Activated CD4-positive, alpha-beta T cell treated with anti-CD3 and anti-CD28 coated beads for 48 hours (primary cell): ENCODE data around the gene CYP26C1.

Source experiments
- DNase-seq: peaks from one replicate; pipeline ENCODE4 v3.0.0-alpha.2; 2020

The CYP26C1 gene

DNA sequence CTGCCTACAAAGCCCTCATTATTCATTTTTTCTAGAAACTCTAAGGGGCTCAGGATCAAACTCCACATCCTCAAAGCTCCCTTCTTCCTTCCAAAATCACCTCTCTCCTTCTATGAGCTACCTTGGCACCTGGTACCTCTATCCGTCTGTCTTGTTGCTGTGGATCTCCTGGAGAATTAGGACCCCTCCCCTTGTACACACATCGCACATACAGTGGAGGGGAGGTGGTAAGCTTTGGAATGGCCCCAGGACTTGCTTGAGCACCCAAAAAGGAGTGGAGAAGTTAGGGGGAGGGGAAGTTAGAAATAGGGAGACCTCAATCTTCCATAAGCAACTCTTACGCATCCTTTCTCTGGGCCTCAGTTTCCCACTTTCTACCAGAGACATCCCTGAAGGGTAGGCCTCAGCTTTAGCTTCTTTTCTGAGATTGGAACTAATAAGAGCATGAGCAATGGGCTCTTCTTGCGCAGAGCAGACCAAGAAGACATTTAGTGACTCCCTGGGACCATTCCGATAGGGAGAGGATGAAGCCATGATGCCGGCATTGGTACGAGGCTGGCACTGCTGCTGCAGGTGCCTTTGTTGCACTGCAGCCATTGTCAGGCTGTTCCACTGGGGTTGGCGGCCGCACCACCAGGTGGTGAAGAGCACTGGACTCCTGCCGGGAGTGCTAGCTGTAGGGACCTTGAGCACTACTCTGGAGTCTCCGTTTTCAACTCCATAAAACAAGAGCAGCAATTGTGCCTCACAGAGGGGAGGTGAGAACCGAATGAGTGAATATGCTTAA, 4.5 kb downstream of the CYP26C1 start:
- no peak for DNase-seq

DNA sequence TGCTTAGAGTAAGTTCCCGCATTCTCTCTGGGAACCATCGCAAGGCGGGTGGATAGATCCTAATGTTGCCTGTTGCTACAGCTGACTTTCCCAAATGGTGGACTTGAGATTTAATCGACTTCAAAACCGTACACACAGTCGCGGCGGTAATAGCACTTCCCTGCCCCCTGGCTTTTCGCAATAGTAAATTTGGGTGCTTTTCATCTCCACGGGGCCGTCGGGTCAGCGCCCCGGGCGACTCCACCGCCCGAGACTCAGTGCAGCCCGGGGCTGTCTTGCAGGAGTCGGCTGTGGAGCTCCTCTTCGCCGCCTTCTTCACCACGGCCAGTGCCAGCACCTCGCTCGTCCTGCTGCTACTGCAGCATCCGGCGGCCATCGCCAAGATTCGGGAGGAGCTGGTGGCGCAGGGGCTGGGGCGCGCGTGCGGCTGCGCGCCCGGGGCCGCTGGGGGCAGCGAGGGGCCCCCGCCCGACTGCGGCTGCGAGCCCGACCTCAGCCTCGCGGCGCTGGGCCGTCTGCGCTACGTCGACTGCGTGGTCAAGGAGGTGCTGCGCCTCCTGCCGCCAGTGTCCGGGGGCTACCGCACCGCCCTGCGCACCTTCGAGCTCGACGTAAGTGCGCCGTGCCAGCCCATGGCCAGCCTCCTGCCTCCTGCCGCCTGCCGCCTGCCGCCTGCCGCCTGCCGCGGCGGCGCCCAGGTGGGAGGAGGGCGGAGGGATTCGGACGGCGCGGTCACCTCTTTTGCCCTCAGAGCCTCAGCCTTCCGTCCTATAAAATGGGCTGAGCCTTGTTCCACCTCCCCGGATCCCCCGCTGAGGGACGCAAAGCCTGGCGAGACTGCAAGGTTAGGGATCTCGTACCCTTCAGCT, 5.3 kb downstream of the CYP26C1 start:
- DNase-seq, result no peak

DNA sequence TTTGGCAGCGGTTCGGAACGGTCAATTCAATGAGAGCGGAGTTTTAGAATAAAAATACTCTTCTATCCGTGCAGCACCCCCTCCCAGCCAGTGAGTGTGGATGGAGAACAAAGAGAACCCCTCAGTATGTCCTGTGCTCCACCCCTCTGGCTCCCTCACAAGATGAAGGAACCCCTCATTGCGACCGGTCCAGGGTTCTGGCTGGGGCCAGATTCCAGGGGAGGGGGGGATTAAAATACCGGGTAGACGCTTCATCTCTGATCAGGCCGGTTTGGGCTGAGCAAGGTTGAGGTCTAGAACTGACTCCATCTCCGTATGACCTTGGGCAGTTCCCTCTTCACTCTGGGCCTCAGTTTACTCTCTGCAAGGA, 5.9 kb downstream of the CYP26C1 start:
- no peak for DNase-seq

DNA sequence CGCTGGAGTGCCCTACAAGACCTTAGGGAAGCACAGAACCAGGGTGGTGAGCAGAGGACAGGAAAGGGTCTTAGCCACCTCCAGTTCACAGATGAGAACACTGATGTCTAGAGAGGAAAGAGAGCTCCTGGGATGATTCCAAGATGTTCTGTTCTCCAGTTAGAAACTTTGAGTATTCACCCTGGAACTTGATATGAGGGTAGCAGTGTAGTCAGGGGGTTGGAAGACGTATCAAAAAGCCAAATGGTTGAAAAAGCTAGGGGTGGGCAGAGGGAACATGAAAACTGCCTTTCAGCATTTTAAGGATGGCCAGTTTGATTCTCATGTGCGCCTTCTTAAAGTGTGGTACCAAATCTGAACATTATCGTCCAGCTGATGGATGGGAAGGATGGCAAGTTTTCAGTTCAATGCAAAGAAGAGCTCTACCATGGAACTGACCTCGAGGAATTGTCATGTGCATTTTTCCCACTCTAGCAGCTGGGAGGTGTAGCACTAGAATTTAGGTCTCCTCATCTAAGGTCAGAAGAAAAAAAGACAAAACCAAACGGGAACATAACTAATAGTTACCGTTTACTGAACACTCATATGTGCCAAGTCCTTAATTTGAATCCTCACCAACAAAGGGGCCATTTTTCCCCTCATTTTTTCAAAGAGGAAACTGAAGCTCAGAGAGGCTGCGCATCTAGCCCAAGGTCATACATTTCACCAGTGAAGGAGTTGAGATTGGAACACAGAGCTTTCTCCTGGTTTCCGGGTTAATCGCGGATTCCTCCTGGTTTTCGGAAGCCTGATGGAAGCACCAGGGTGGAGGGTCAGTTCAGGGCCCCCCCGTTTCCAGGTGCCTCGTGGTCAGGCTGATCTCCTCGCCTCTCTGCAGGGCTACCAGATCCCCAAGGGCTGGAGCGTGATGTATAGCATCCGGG, 7.1 kb downstream of the CYP26C1 start:
- no peak for DNase-seq

DNA sequence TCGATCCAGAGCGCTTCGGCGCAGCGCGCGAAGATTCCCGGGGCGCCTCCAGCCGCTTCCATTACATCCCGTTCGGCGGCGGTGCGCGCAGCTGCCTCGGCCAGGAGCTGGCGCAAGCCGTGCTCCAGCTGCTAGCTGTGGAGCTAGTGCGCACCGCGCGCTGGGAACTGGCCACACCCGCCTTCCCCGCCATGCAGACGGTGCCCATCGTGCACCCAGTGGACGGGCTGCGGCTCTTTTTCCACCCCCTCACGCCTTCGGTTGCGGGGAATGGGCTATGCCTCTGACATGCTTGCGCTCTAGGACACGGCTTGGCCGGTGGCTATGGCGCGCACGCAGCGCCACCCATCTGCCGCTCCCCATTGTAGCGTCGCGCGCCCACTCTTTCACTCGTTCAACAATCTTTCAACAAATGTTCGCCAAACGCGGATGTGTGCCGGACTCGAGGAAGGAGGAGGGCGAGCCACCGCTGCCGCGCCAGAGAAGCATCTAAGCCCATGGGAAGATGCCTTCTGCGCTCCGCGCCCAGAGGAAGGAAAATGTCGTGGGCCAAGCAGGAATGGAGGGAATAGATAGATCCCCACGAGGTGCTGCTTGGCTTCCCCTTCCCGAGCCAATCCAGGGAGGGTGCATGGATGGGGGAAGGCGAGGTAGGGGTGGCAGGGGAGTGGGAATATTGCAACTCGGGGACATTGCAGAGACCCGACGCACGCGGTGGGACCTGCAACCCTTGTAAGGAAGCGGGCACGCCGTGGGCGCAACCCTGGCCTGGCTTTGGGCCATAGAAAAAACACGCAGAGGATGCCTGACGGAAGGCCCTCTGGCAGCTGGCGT, 8.0 kb downstream of the CYP26C1 start:
- no peak for DNase-seq

DNA sequence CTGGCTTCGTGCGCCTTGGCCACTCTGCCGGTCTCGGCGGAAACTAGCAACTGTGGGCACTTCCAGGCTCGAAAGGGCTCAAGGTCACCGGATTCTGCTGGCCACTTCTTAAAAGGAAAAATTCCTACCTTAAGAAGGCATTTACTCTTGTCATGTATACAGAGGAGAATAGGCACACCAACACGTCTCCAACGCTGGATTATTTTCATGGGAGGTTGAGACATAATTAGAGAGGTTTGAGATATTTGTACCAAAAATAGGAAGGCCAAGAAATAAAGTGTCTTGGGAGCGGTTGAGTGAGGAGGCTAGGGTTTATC, 8.6 kb downstream of the CYP26C1 start:
- DNase-seq, result no peak

DNA sequence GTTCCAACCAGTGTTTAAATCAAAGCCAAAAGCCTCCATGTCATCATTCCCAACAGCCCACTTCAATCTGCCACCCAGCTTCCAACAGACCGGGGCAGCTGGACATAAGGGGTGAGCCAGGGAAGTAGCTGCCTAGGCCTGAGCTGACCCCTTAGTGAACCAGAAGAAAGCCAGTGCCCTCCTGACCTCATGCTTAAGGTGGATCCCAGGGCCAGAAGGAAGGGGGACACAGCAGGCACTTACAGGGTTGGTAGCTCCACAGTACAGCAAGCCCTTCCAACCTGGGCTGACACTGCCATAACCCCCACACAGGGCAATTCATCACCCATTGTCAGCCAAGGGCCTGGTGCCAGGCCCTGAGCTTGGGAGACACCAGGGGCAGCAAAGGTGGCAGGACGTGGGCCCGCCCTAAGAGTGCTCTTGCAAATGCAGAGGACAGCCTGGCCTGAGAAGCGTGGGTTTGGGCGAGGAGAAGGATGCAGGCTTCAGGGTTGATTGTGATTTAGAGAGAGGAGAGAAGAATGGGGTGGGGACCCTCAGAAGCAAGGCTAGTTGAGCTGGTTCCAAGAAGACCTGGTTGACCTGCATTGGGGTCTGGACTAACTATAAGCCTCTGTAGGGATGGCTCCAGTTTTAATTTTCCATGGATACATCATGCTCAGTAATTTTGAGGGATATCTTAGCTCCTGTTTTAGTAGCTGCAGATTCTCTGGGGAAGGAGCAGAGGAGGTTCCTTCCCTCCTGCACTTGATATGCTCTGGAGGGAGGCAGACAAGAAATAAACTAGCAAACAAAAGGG, 10.0 kb downstream of the CYP26C1 start:
- DNase-seq, result no peak

DNA sequence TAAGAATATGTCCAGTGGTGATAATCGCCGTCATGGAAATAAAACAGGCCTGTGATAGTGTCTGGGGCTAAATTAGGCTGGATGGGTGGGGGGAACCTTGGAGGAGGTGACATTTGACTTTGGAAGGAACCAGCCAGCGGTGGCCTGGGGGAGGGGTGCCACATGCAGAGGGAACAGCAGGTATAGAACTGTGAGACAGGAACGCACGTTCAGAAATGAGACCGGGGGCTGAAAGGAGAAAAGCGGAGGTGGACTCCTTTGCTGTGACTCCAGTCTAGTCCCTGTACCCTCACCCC, 10.5 kb downstream of the CYP26C1 start:
- DNase-seq, result no peak

DNA sequence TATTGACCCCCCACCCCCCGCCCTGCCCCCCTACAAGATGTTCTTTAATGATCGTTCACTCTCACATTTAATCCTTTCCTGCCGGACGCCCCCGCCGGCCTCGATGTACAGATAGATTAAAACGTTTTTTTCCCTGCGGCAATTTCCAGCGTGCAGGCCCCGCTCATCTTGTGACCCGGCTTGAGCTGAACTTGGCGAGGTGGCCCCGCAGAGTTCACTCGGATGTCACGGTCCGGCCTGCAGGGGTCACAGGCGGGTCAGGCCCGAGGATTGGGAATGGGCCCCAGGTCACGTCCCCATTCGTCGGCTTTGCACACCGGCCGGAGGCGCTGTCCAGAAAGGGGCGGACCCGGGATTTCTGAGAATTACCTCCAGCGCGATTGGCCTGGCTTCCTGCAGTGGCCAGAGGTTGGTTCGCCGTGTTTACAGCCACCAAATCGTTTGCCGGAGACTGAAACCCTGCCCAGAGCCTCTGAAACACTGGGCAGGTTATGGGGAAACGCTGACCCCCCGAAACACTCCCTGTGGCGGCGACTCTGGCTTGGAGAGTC, 11.2 kb downstream of the CYP26C1 start:
- no peak for DNase-seq

DNA sequence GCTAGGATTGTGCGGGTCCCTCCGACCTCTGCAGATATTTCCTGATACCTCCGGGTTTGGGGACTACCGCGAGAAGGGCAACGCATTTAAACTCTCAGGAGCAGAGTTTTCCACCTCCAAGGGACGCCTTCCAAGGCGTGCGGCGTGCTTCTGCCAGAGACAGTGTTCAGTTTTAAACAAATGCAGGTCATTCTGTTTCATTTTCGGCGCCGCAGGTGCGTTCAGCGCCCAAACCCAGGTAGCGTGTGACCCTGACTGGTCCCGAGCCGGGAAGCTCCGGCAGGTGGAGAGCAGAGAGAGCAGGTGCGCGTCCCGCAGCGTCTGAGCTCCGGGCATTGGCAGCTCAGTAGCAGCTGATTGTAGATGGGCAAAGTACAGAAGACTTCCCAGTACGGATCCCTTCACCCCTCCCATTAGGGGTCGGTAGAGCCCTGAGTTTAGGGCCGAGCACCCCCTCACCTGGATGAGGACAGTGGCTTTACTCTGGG, 11.7 kb downstream of the CYP26C1 start:
- no peak for DNase-seq

DNA sequence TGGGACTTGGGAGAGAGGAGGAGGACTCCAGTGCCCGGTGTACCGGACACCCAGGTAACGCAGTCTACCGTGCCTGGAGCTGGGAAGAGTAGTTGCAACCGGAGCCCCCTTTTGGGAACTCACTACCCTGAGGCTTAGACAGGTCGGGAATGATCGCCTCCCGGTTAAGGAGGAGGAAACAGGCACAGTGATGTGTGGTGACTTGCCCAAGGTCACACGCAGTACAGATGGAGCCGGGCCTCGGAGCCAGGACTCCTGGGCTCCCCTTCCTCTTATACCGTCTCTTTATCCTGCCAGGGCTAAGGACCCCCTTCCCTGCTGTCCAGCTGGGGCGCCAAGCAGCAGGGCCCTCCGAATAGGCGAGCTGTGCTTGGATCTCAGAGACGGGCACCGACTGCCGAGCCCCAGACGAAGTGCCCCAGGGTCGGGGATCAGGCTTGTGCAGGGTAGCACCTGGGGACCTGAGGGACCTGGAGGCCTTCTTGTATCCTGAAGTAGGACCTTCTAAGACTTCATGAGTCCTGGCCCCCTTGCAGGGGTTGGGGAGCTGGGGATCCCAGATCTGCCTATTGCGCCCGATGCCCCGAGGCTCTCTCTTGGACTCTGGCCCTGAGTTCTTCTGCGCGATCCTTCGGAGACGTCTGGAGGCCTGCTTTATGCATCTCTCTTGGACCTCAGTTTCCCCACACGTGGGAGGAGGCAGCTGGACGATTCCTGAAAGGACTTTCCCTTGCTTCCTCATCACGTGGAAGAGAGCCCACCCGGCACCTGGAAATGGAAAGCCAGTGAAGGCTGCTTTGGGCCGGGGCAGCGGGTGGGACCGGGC, 12.3 kb downstream of the CYP26C1 start:
- no peak for DNase-seq

DNA sequence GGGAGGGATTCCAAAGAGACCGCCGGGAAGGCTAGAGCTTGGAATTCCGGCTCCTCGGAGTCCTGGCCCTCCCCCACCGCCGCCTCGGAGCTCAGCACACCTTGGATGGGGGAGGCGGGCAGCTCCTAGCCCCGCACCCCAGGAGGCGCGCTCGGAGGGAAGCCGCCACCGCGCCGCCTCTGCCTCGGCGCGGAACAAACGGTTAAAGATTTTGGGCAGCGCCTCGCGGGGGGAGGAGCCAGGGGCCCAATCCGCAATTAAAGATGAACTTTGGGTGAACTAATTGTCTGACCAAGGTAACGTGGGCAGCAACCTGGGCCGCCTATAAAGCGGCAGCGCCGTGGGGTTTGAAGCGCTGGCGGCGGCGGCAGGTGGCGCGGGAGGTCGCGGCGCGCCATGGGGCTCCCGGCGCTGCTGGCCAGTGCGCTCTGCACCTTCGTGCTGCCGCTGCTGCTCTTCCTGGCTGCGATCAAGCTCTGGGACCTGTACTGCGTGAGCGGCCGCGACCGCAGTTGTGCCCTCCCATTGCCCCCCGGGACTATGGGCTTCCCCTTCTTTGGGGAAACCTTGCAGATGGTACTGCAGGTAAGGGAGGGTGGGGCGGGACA, 13.0 kb downstream of the CYP26C1 start, which contains the start of gene CYP26A1:
CYP26A1 (plus strand) TSS at position 355 of the 608 bp plus-strand sequence; CDS start at position 397, 42 bp downstream.
- DNase-seq, result no peak

DNA sequence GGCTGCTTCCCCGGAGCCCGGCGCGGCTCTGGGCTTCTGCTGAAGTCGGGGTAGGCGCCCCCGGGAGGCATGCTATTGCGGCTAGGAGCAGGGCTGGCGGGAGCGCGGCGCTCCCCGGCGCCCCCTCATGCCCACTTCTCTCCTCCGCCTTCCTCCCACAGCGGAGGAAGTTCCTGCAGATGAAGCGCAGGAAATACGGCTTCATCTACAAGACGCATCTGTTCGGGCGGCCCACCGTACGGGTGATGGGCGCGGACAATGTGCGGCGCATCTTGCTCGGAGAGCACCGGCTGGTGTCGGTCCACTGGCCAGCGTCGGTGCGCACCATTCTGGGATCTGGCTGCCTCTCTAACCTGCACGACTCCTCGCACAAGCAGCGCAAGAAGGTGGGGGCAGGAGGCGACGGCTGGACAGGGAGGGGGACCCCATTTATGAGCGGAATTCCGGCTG, 13.6 kb downstream of the CYP26C1 start:
- DNase-seq, result no peak

DNA sequence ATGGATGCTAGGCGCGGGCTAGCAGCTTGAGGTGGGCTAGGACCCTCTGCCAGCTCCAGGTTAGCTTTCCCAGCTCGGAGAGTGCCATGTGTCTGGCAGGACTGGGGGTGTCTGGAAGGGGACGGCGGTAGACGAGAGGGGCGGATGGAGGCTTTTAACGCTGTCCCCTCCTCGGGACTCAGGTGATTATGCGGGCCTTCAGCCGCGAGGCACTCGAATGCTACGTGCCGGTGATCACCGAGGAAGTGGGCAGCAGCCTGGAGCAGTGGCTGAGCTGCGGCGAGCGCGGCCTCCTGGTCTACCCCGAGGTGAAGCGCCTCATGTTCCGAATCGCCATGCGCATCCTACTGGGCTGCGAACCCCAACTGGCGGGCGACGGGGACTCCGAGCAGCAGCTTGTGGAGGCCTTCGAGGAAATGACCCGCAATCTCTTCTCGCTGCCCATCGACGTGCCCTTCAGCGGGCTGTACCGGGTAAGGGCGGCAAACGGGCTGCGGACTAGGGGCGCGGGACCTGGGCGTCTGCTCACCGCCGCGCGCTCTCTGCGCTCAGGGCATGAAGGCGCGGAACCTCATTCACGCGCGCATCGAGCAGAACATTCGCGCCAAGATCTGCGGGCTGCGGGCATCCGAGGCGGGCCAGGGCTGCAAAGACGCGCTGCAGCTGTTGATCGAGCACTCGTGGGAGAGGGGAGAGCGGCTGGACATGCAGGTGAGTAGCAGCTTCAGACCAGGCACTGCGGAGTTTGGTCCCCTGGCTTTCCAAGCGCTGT, 14.2 kb downstream of the CYP26C1 start:
- DNase-seq, result no peak

DNA sequence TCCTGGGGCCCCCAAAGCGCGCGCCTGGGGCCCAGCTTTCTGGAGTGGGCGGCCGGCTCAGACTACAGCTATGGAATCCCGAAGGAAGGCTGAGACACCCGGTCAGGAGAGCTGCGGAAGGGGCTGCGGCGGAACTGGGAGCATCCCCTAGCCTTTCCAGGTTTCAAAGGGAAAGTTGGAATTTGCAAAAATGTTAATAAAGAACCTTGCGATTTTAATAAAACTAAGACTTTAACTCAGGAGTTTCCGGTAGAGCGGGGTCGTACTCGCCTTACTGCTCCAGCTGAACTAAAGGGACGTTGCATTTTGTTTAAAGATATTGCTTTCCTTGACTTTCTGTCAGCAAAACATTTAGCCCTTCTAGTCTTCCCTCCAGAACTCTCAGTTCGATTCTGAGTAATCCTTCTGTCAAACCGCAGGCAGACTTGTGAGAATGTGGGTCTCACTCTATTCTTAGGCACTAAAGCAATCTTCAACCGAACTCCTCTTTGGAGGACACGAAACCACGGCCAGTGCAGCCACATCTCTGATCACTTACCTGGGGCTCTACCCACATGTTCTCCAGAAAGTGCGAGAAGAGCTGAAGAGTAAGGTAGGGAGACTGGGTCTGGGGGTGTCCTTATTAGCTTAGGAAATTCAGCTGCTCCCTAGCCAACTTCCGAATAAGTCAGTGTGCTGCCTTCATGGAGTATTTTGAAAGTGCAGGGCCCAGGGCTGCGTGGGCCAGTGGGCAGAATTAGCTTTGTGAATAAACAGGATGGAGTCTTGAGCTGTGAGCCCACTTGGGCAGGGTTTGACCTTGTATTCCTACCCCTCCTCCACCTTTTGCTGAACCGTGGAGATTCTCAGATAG, 15.0 kb downstream of the CYP26C1 start:
- no peak for DNase-seq

DNA sequence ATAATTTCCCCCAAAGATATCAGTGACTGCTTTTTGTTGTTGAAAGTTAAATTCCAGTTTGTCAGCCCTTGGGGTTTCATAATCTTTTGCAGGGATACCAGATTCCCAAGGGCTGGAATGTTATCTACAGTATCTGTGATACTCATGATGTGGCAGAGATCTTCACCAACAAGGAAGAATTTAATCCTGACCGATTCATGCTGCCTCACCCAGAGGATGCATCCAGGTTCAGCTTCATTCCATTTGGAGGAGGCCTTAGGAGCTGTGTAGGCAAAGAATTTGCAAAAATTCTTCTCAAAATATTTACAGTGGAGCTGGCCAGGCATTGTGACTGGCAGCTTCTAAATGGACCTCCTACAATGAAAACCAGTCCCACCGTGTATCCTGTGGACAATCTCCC, 16.3 kb downstream of the CYP26C1 start:
- no peak for DNase-seq

DNA sequence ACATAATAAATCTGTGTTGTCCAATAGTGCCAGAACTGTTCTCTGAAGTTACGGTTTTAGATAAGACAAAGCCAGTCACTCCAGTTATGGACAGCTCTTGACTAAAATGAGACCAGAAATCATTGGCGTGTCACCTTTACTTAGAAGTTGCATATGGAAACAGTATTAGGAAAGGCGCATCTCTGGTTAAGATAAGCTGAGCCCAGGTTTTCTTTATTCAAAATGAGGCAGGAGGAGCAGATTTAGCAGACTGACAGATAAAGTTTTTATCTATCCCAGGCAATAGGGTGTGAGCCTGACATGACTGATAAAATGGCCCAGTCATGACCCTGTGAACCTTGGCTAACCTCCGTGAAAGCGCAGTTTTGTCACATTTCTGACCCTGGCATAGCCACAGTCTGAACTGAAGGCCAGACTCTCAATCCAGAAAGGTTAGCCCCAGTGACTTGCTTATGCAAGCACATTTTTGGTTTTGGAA, 17.3 kb downstream of the CYP26C1 start:
- no peak for DNase-seq
